Measurements from ENCODE around the gene RHEBL1. TPM values are rescaled to one million over a fixed set of nuclear protein-coding genes. Genes with fewer than 3 reads are reported as not detected.

The RHEBL1 gene
- total and polyA plus RNA-seq, 2 of the 4 experiments (the other 2 are of a cell fraction): 0.62 to 0.72 TPM

DNA sequence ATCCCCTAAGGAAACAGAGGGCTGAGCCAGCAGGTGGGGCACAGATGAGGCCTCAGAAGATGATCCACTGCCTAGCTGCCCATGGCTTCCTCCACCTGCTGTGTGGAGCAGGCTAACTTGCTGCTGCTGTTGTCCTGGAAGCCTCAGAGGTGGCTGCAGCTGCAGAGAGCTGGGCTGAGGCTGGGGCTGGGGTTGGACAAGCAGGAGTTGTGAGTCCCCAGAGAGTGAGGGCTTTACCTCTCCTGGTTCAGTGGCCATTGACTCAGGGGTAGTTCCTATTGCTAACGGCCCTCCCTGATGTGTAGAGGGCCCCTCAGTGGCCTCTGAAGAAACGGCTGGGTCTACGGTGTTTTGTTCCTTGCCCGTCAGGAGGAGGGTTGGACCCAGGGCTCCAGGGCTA lies 37.5 kb downstream of the RHEBL1 start:
- Histone ChIP-seq H3K4me2 (ENCODE audit: low read depth, low read length) (no peak overlapping the region), H3K4me3 (ENCODE audit: insufficient read depth, low read depth, low read length) (no peak overlapping the region), H3K4me1 (ENCODE audit: control insufficient read depth, insufficient read depth, low read length) (no peaks in the 10 kb centered on the region), H4K8ac (ENCODE audit: low read depth in 2 of 2, low read length in 2 of 2) (no peak overlapping the region), H3K14ac (replicated peaks; ENCODE audit: low read depth, low read length) (no peak overlapping the region), H3K9me1 (ENCODE audit: insufficient read depth, low read length) (no peaks in the 10 kb centered on the region), H3K9me3 (ENCODE audit: control insufficient read depth, insufficient read depth, low read length) (no peaks in the 10 kb centered on the region), H2BK120ac (ENCODE audit: low read depth, low read length) (no peak overlapping the region), H3K36me3 (ENCODE audit: control insufficient read depth, insufficient read depth, low read length) (peaks cover 85% of the 10 kb centered on the region), H3K27ac (ENCODE audit: insufficient read depth, low read length) (no peak overlapping the region), H2BK5ac (ENCODE audit: low read depth, low read length, poor library complexity, severe bottlenecking) (no peak overlapping the region), H2BK15ac (ENCODE audit: low read depth, low read length) (no peak overlapping the region), H3K56ac (ENCODE audit: extremely low read depth, insufficient read depth, low read length) (no peak overlapping the region), H2BK20ac (ENCODE audit: low read depth, low read length) (no peak overlapping the region), H3K79me1 (ENCODE audit: low read depth in 1 of 2, low read length in 2 of 2) (peaks cover 22 to 65% of the 10 kb centered on the region in 2 experiments), H3K9ac (ENCODE audit: low read depth, low read length) (no peak overlapping the region), H3K27me3 (ENCODE audit: control insufficient read depth, insufficient read depth, low read length) (no peaks in the 10 kb centered on the region), H4K91ac (ENCODE audit: insufficient read depth, low read depth, low read length) (no peak overlapping the region), H2AFZ (replicated peaks; ENCODE audit: low read length, poor library complexity) (no peak overlapping the region), H3K18ac (ENCODE audit: low read depth, low read length) (no peak overlapping the region), H3K4ac (ENCODE audit: low read depth, low read length) (no peak overlapping the region), H2AK9ac (replicated peaks; ENCODE audit: low read depth, low read length, poor library complexity) (no peak overlapping the region), H4K5ac (ENCODE audit: low read depth, low read length) (no peak overlapping the region), H2AK5ac (ENCODE audit: low read depth, low read length) (no peak overlapping the region), H4K20me1 (ENCODE audit: insufficient read depth, low read length) (peaks cover 18% of the 10 kb centered on the region), H3K23ac (ENCODE audit: low read depth, low read length) (no peak overlapping the region)
- no peak for TF ChIP-seq USF2 (IDR thresholded peaks at IDR 0.05; ENCODE audit: low read depth, low read length)
- TF ChIP-seq SMC3 (IDR thresholded peaks at IDR 0.05; ENCODE audit: low read depth, low read length): no peak
- TF ChIP-seq NFE2L2 (IDR thresholded peaks at IDR 0.05; ENCODE audit: low read depth, low read length): no peak
- TF ChIP-seq BHLHE40 (IDR thresholded peaks at IDR 0.05; ENCODE audit: low read depth, low read length): no peak
- no peak for TF ChIP-seq RAD21 (IDR thresholded peaks at IDR 0.05; ENCODE audit: low read length)
- TF ChIP-seq, protein P1, sequence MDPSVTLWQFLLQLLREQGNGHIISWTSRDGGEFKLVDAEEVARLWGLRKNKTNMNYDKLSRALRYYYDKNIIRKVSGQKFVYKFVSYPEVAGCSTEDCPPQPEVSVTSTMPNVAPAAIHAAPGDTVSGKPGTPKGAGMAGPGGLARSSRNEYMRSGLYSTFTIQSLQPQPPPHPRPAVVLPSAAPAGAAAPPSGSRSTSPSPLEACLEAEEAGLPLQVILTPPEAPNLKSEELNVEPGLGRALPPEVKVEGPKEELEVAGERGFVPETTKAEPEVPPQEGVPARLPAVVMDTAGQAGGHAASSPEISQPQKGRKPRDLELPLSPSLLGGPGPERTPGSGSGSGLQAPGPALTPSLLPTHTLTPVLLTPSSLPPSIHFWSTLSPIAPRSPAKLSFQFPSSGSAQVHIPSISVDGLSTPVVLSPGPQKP (IDR thresholded peaks at IDR 0.05; ENCODE audit: borderline replicate concordance, low read depth, low read length): no peak
- TF ChIP-seq RCOR1 (IDR thresholded peaks at IDR 0.05; ENCODE audit: insufficient replicate concordance, low read length): no peak
- intact Hi-C loops (cut with micrococcal nuclease): no loop called here
- CTCF ChIA-PET: no interaction called here
- no TSS peak for BruUV-seq (replicated peaks)
- no CpG with 5 or more reads among the region's 4 CpGs for WGBS, 2 experiments (ENCODE audit: extremely low coverage in 2 of 2, insufficient read length in 1 of 2)
- POLR2A ChIA-PET (ENCODE audit: unreplicated experiment): no interaction called here
- ATAC-seq (ENCODE audit: low read depth) (no peak), DNase-seq (no peak)
- in situ Hi-C loops (cut with MboI; ENCODE audit: low sequenced_read_pairs): no loop called here
- dilution Hi-C loops (cut with HindIII; ENCODE audit: low sequenced_read_pairs, unreplicated experiment): no loop called here

All from IMR-90 (cell line).